ENCODE data around the gene EEF2K. TPM values are rescaled to one million over a fixed set of nuclear protein-coding genes. Genes with fewer than 3 reads are reported as not detected.

EEF2K gene
- total RNA-seq, 2 donors from 2014 or later, result 58.2 to 75.1 TPM

DNA sequence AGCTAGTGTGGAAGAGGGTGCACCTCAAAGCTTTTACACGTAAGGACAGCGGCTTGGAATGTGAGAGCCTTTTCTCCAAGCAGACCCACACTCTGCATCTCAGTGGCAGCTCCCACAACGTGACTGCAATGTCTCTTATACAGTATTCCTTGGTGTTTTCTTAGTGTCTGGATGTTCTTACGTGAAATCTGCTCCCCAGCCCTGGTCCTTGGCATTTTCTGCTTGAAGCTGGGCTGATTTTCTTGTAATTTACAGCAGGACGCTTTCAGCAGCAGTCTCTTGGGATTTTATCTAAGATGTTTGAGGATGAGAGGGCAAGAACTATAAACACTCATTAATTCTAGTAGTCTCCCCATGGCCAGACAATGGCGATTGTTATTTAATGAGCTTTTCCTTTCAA lies 79.0 kb downstream of the EEF2K start:
- H3K36me3 ChIP-seq, result peaks cover 8 to 15% of the 10 kb centered on the region in 2 donors
- TF ChIP-seq, protein P1, sequence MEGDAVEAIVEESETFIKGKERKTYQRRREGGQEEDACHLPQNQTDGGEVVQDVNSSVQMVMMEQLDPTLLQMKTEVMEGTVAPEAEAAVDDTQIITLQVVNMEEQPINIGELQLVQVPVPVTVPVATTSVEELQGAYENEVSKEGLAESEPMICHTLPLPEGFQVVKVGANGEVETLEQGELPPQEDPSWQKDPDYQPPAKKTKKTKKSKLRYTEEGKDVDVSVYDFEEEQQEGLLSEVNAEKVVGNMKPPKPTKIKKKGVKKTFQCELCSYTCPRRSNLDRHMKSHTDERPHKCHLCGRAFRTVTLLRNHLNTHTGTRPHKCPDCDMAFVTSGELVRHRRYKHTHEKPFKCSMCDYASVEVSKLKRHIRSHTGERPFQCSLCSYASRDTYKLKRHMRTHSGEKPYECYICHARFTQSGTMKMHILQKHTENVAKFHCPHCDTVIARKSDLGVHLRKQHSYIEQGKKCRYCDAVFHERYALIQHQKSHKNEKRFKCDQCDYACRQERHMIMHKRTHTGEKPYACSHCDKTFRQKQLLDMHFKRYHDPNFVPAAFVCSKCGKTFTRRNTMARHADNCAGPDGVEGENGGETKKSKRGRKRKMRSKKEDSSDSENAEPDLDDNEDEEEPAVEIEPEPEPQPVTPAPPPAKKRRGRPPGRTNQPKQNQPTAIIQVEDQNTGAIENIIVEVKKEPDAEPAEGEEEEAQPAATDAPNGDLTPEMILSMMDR (IDR thresholded peaks at IDR 0.05), result no peak
- TF ChIP-seq POLR2A (IDR thresholded peaks at IDR 0.05) (no peak), POLR2AphosphoS5 (IDR thresholded peaks at IDR 0.05) (no peak)
- H3K4me3 ChIP-seq, result no peak overlapping the region
- H3K27ac ChIP-seq, result no peak overlapping the region
- no peaks in the 10 kb centered on the region for H3K9me3 ChIP-seq
- H3K4me1 ChIP-seq (replicated peaks), result no peaks in the 10 kb centered on the region
- DNase-seq (ENCODE audit: low spot score), result no peak
- intact Hi-C loops (cut with DNase I), result no loop called here
- 58% methylated on average over 6 of the region's 6 CpGs for WGBS
- H3K27me3 ChIP-seq (replicated peaks; ENCODE audit: insufficient read depth), result no peaks in the 10 kb centered on the region

DNA sequence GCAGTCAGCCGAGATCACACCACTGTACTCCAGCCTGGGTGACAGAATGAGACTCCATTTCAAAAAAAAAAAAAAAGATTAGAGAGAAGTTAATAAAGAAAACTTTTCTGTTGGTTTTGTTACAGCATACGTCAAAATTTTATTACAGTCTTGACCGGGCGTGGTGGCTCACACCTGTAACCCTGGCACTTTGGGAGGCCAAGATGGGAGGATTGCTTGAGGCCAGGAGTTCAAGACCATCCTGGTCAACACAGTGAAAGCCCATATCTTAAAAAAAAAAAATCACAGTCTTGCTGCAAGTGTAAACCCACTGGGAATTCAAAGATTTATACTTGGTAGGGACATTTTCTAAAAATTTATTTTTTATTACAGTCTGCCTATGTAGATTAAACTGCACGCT lies 84.9 kb downstream of the EEF2K start:
- TF ChIP-seq POLR2AphosphoS5 (IDR thresholded peaks at IDR 0.05) (no peak), POLR2A (IDR thresholded peaks at IDR 0.05) (no peak)
- TF ChIP-seq, protein P1 (IDR thresholded peaks at IDR 0.05), result no peak
- no peak for DNase-seq (ENCODE audit: low spot score)
- Histone ChIP-seq H3K4me3 (no peak overlapping the region), H3K4me1 (replicated peaks) (no peaks in the 10 kb centered on the region), H3K36me3 (no peaks in the 10 kb centered on the region), H3K27me3 (replicated peaks; ENCODE audit: insufficient read depth) (no peaks in the 10 kb centered on the region), H3K27ac (no peak overlapping the region), H3K9me3 (no peaks in the 10 kb centered on the region)
- intact Hi-C loops (cut with DNase I), result no loop called here
- WGBS, result 86% methylated on average over 5 of the region's 5 CpGs

DNA sequence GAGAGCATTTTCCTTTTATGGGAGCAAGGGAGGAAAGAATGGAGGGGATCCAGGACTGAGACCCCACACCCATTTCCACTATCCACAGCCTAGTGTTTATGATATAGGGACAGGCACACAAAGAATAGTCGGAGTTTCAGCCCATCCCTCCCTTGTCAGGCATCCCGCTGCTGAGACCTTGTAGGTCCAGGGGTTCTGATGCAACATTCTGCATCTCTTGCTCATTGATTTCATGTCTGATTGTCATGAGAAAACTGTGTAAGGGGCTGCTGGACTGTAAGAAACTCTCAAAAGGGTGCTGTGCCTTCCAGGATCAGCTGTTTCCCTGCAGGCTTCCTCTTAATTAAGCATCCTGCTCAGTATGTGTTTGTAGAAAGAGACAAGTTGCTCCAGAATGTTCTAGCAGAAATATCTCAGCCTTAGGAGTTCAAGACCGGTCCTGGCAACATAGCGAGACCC lies 85.8 kb downstream of the EEF2K start:
- TF ChIP-seq POLR2A (IDR thresholded peaks at IDR 0.05), result no peak
- TF ChIP-seq, protein P1 (IDR thresholded peaks at IDR 0.05), result no peak
- TF ChIP-seq POLR2AphosphoS5 (IDR thresholded peaks at IDR 0.05), result no peak
- DNase-seq (ENCODE audit: low spot score), result no peak
- WGBS, result 68% methylated on average over 4 of the region's 4 CpGs
- Histone ChIP-seq H3K27ac (no peak overlapping the region), H3K4me3 (no peak overlapping the region), H3K4me1 (replicated peaks) (no peaks in the 10 kb centered on the region), H3K9me3 (no peaks in the 10 kb centered on the region), H3K36me3 (no peaks in the 10 kb centered on the region), H3K27me3 (replicated peaks; ENCODE audit: insufficient read depth) (no peaks in the 10 kb centered on the region)
- intact Hi-C loops (cut with DNase I), result no loop called here

DNA sequence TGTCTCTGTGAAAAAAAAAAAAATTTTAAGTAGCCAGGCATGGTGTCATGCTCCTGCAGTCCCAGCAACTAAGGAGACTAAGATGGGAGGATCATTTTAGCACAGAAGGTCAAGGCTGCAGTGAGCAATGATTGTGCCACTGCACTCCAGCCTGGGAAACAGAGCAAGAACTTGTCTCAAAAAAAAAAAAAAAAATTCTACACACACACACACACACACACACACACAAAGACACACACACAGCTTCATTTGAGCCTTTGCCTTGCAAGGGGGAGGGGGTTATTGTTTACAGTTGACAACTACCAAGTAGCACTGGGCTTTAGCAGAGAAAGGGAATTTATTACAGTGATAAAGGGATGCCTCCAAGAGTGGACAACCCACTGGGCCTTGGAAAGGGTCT lies 86.2 kb downstream of the EEF2K start:
- intact Hi-C loops (cut with DNase I), result no loop called here
- no peak for DNase-seq (ENCODE audit: low spot score)
- H3K9me3 ChIP-seq, result no peaks in the 10 kb centered on the region
- H3K27ac ChIP-seq, result no peak overlapping the region
- H3K4me3 ChIP-seq, result no peak overlapping the region
- H3K36me3 ChIP-seq, result no peaks in the 10 kb centered on the region
- H3K4me1 ChIP-seq (replicated peaks), result no peaks in the 10 kb centered on the region
- no peak for TF ChIP-seq POLR2A (IDR thresholded peaks at IDR 0.05)
- TF ChIP-seq, protein P1 (IDR thresholded peaks at IDR 0.05), result no peak
- no peak for TF ChIP-seq POLR2AphosphoS5 (IDR thresholded peaks at IDR 0.05)
- H3K27me3 ChIP-seq (replicated peaks; ENCODE audit: insufficient read depth), result no peaks in the 10 kb centered on the region

Measured in prostate gland (tissue), 2 donors.